ENCODE data around the gene SCGB1C1. TPM values are rescaled to one million over a fixed set of nuclear protein-coding genes. Genes with fewer than 3 reads are reported as not detected.

Gene SCGB1C1
- total and polyA plus RNA-seq, 4 donors, result not detected

- Histone ChIP-seq H3K27me3 (ENCODE audit: control insufficient read depth in 4 of 4, insufficient read depth in 4 of 4, low read length in 3 of 4) (no peaks in the 10 kb centered on the region), H3K36me3 (ENCODE audit: control insufficient read depth in 4 of 4, insufficient read depth in 3 of 4, low read depth in 1 of 4, low read length in 3 of 4) (peaks cover 5 to 28% (median 9%) of the 10 kb centered on the region in 4 donors), H3K4me3 (ENCODE audit: low read depth in 1 of 3, low read length in 3 of 3) (no peak overlapping the region), H3K27ac (ENCODE audit: low read depth in 1 of 2, low read length in 2 of 2) (no peak overlapping the region), H3K9me3 (ENCODE audit: control insufficient read depth in 4 of 4, low read length in 3 of 4) (no peaks in the 10 kb centered on the region), H3K9ac (ENCODE audit: low read depth in 1 of 2, low read length in 2 of 2) (no peak overlapping the region), H3K4me1 (ENCODE audit: control insufficient read depth in 4 of 4, insufficient read depth in 4 of 4, low read length in 3 of 4) (peaks cover 8 to 30% (median 20%) of the 10 kb centered on the region in 4 donors)
- 93% methylated on average over 12 of the region's 12 CpGs for WGBS
- DNase-seq (ENCODE audit: low spot score), result no peak
- no peak for TF ChIP-seq YY1 (IDR thresholded peaks at IDR 0.05)
These were observed 11.8 kb downstream of the SCGB1C1 start for GRCh38 chr11:204587-205109.

- no peak overlapping the region for H3K9ac ChIP-seq (ENCODE audit: low read depth in 1 of 2, low read length in 2 of 2)
- H3K27ac ChIP-seq (ENCODE audit: low read depth in 1 of 2, low read length in 2 of 2), result no peak overlapping the region
- peaks cover 8 to 38% (median 27%) of the 10 kb centered on the region in 4 donors for H3K4me1 ChIP-seq (ENCODE audit: control insufficient read depth in 4 of 4, insufficient read depth in 4 of 4, low read length in 3 of 4)
- no peaks in the 10 kb centered on the region for H3K9me3 ChIP-seq (ENCODE audit: control insufficient read depth in 4 of 4, low read length in 3 of 4)
- DNase-seq (ENCODE audit: low spot score), result no peak
- H3K4me3 ChIP-seq (ENCODE audit: low read depth in 1 of 3, low read length in 3 of 3), result no peak overlapping the region
- 93% methylated on average over 16 of the region's 16 CpGs for WGBS
- no peaks in the 10 kb centered on the region for H3K27me3 ChIP-seq (ENCODE audit: control insufficient read depth in 4 of 4, insufficient read depth in 4 of 4, low read length in 3 of 4)
- no peak for TF ChIP-seq RAD21 (IDR thresholded peaks at IDR 0.05)
- TF ChIP-seq ZBTB33 (IDR thresholded peaks at IDR 0.05), result no peak
- TF ChIP-seq HNF4A (conservative IDR thresholded peaks at IDR 0.05), result no peak
- TF ChIP-seq NR2F2 (IDR thresholded peaks at IDR 0.05), result no peak
- no peak for TF ChIP-seq JUND (IDR thresholded peaks at IDR 0.05)
- TF ChIP-seq FOXA2 (IDR thresholded peaks at IDR 0.05), result no peak
- no peak for TF ChIP-seq CTCF (IDR thresholded peaks at IDR 0.05; ENCODE audit: low read depth, low read length, missing input control)
- no peak for TF ChIP-seq EGR1 (IDR thresholded peaks at IDR 0.05; ENCODE audit: low read depth in 2 of 2)
- no peak for TF ChIP-seq TAF1 (conservative IDR thresholded peaks at IDR 0.05)
- TF ChIP-seq RXRA (IDR thresholded peaks at IDR 0.05), result no peak
- TF ChIP-seq HNF4G (IDR thresholded peaks at IDR 0.05), result no peak
- TF ChIP-seq REST (IDR thresholded peaks at IDR 0.05), result no peak
- no peak for TF ChIP-seq YY1 (IDR thresholded peaks at IDR 0.05)
- no peak for TF ChIP-seq ATF3 (IDR thresholded peaks at IDR 0.05)
- no peak for TF ChIP-seq FOXA1 (IDR thresholded peaks at IDR 0.05)
- no peak for TF ChIP-seq SP1 (IDR thresholded peaks at IDR 0.05)
- TF ChIP-seq GABPA (IDR thresholded peaks at IDR 0.05 in 1 of 2, conservative IDR thresholded peaks at IDR 0.05 in 1 of 2), result no peak
- no peak for TF ChIP-seq MAX (IDR thresholded peaks at IDR 0.05)
- H3K36me3 ChIP-seq (ENCODE audit: control insufficient read depth in 4 of 4, insufficient read depth in 3 of 4, low read depth in 1 of 4, low read length in 3 of 4), result peaks cover 5 to 30% (median 14%) of the 10 kb centered on the region in 4 donors
These were observed 12.5 kb downstream of the SCGB1C1 start for GRCh38 chr11:205221-206001.
